HepG2 (cell line): ENCODE data around the gene PPP4C. TPM values are rescaled to one million over a fixed set of nuclear protein-coding genes. Genes with fewer than 3 reads are reported as not detected.
A peak's percentile ranks its signal among the peaks of the same experiment; 100 is the strongest.

Experiments used
- ATF3 ChIP-seq: sonication (generic); formaldehyde crosslinking; IDR thresholded peaks from 2 replicates; pipeline ENCODE4 v1.4.0; 2020; ENCODE audit warnings: missing genetic modification reagents
- CEBPB ChIP-seq: IDR thresholded peaks from 2 replicates; pipeline ENCODE4 v1.6.1; 2011; ENCODE audit warnings: low read depth, low read length, improper control_type of control experiment, borderline replicate concordance
- FUBP1 ChIP-seq: sonication (generic); formaldehyde crosslinking; IDR thresholded peaks from 2 replicates; pipeline ENCODE4 v1.5.1; 2020; ENCODE audit warnings: missing genetic modification reagents, mild to moderate bottlenecking, borderline replicate concordance
- GATA4 ChIP-seq: sonication (generic); IDR thresholded peaks from 2 replicates; pipeline ENCODE4 v1.6.1; 2016; ENCODE audit warnings: antibody characterized with exemption, low read depth, borderline replicate concordance
- HNRNPH1 ChIP-seq: fragments of 200-400 bp; formaldehyde crosslinking; optimal IDR thresholded peaks from 2 replicates; pipeline ENCODE3; 2017; ENCODE audit warnings: mild to moderate bottlenecking, low read depth, low read length
- ISL2 ChIP-seq: sonication (generic); formaldehyde crosslinking; IDR thresholded peaks from 2 replicates; pipeline ENCODE4 v1.5.0; 2020; ENCODE audit warnings: missing genetic modification reagents
- JUN ChIP-seq: sonication (generic); formaldehyde crosslinking; IDR thresholded peaks from 2 replicates; pipeline ENCODE4 v1.4.0; 2020; ENCODE audit warnings: mild to moderate bottlenecking, missing genetic modification reagents
- MEIS1 ChIP-seq: sonication (generic); formaldehyde crosslinking; IDR thresholded peaks from 2 replicates; pipeline ENCODE4 v1.9.0; 2021; ENCODE audit warnings: mild to moderate bottlenecking, missing genetic modification reagents, moderate library complexity, borderline replicate concordance
- MTA1 ChIP-seq: sonication (generic); formaldehyde crosslinking; IDR thresholded peaks from 2 replicates; pipeline ENCODE4 v1.4.0; 2020; ENCODE audit warnings: missing genetic modification reagents, mild to moderate bottlenecking, borderline replicate concordance
- PHF5A ChIP-seq: IDR thresholded peaks from one replicate; pipeline ENCODE4 v1.6.1; 2018; ENCODE audit warnings: low read depth, missing genetic modification reagents; ENCODE audit not compliant: unreplicated experiment
- XRCC5 ChIP-seq: fragments of 200-400 bp; formaldehyde crosslinking; optimal IDR thresholded peaks from 2 replicates; pipeline ENCODE3; 2017; ENCODE audit warnings: mild to moderate bottlenecking, low read length
- ZBTB33 ChIP-seq: sonication (generic); formaldehyde crosslinking; IDR thresholded peaks from 2 replicates; pipeline ENCODE4 v1.4.0; 2020; ENCODE audit warnings: missing genetic modification reagents
- ZFY ChIP-seq: sonication (generic); formaldehyde crosslinking; IDR thresholded peaks from 2 replicates; pipeline ENCODE4 v1.4.0; 2020; ENCODE audit warnings: missing genetic modification reagents
- ZNF441 ChIP-seq: sonication (generic); formaldehyde crosslinking; IDR thresholded peaks from 2 replicates; pipeline ENCODE4 v1.7.0; 2021; ENCODE audit warnings: missing genetic modification reagents, borderline replicate concordance
- polyA plus RNA-seq, 8 experiments: library from polyadenylated mRNA; depleted of rRNA in 3 of 8; stranded (reverse) in 7 of 8; unstranded in 1 of 8; fragments of >200 nt; fragmentation: Illumina TruSeq in 4 of 8; extraction: Trizol in 4 of 8; gene quantifications; 2 replicates each; pipeline versions ENCODE4 v1.2.1 to v1.2.3, GENCODE V29; 2011 to 2016; ENCODE audit warnings: low read depth in 4 of 8, missing spikeins in 1 of 8, mixed read lengths in 1 of 8; ENCODE audit not compliant: insufficient read depth in 1 of 8
- total RNA-seq, 5 experiments: library from RNA; depleted of rRNA; stranded (reverse); fragments of >200 nt; fragmentation: Illumina TruSeq; extraction: Trizol; gene quantifications; 2 replicates each; pipeline ENCODE4 v1.2.3, GENCODE V29; 2016; ENCODE audit warnings: low read depth in 1 of 5
- TF ChIP-seq, protein P1 (sequence below): sonication (generic); formaldehyde crosslinking; IDR thresholded peaks from 2 replicates; pipeline ENCODE4 v1.5.1; 2020; ENCODE audit warnings: mild to moderate bottlenecking, missing genetic modification reagents, moderate library complexity
- TF ChIP-seq, protein P2 (sequence below): sonication (generic); formaldehyde crosslinking; IDR thresholded peaks from 2 replicates; pipeline ENCODE4 v1.4.0; 2020; ENCODE audit warnings: missing genetic modification reagents
- TF ChIP-seq, protein P3 (sequence below): IDR thresholded peaks from 2 replicates; pipeline ENCODE4 v1.6.1; 2018; ENCODE audit warnings: missing genetic modification reagents, mild to moderate bottlenecking, missing compliant biosample characterization
- TF ChIP-seq, protein P4 (sequence below): sonication (generic); formaldehyde crosslinking; IDR thresholded peaks from 2 replicates; pipeline ENCODE4 v1.4.0; 2020; ENCODE audit warnings: mild to moderate bottlenecking, missing genetic modification reagents

The PPP4C gene
- total and polyA plus RNA-seq, 2 of the 13 experiments (the other 11 are each of a cell fraction or from before 2014, with no cell fraction given): 176 to 220 TPM

DNA sequence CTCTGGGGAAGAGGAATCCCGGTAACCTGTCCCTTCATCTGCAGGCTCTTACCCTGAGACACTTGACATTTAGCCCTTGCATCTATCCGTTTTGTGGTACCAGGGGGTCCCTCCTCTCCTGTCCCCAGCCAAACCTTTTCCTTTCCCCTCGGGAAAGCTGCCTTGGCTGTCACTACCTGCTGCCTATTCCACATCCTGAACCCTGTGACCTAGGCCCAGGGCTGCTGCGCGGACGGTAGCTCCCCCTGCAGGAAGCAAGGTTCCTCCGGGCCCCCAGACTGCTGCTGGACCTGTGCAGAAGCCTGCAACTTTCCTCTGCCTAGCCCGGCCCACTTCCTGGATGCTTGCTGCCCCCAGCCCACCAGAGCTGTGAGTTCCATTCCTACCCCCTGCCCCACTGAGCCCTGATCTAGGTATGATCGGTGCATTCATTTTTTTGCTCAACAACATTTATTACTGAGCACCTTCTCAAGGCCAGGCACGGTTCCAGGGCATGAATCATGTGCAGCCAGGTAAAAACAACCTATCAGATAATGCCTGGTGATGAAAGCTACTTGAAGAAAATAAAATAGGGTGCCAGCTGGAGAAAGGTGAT, 20.7 kb upstream of the PPP4C start (continued):
- TF ChIP-seq FUBP1 (CRISPR knock-in tag): 0 out of 2 replicates have a peak, but pooled peaks have one; percentile 45
- TF ChIP-seq HNRNPH1: no peak
- TF ChIP-seq MEIS1: peak; percentile 57; the same call in 1 of the 2 replicates
- TF ChIP-seq, protein P1, sequence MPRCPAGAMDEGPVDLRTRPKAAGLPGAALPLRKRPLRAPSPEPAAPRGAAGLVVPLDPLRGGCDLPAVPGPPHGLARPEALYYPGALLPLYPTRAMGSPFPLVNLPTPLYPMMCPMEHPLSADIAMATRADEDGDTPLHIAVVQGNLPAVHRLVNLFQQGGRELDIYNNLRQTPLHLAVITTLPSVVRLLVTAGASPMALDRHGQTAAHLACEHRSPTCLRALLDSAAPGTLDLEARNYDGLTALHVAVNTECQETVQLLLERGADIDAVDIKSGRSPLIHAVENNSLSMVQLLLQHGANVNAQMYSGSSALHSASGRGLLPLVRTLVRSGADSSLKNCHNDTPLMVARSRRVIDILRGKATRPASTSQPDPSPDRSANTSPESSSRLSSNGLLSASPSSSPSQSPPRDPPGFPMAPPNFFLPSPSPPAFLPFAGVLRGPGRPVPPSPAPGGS (CRISPR knock-in tag): 0 out of 2 replicates have a peak, but pooled peaks have one; percentile 43
- TF ChIP-seq XRCC5: peak; percentile 96
- TF ChIP-seq CEBPB: no peak
- TF ChIP-seq PHF5A (CRISPR knock-in tag): peak; percentile 57
- TF ChIP-seq, protein P2, sequence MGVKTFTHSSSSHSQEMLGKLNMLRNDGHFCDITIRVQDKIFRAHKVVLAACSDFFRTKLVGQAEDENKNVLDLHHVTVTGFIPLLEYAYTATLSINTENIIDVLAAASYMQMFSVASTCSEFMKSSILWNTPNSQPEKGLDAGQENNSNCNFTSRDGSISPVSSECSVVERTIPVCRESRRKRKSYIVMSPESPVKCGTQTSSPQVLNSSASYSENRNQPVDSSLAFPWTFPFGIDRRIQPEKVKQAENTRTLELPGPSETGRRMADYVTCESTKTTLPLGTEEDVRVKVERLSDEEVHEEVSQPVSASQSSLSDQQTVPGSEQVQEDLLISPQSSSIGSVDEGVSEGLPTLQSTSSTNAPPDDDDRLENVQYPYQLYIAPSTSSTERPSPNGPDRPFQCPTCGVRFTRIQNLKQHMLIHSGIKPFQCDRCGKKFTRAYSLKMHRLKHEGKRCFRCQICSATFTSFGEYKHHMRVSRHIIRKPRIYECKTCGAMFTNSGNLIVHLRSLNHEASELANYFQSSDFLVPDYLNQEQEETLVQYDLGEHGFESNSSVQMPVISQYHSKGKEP (CRISPR knock-in tag): no peak
- no peak for TF ChIP-seq ZNF441 (CRISPR knock-in tag)
- no peak for TF ChIP-seq ATF3
- no peak for TF ChIP-seq GATA4
- TF ChIP-seq JUN (CRISPR knock-in tag): 0 out of 2 replicates have a peak, but pooled peaks have one; percentile 48
- TF ChIP-seq, protein P3, sequence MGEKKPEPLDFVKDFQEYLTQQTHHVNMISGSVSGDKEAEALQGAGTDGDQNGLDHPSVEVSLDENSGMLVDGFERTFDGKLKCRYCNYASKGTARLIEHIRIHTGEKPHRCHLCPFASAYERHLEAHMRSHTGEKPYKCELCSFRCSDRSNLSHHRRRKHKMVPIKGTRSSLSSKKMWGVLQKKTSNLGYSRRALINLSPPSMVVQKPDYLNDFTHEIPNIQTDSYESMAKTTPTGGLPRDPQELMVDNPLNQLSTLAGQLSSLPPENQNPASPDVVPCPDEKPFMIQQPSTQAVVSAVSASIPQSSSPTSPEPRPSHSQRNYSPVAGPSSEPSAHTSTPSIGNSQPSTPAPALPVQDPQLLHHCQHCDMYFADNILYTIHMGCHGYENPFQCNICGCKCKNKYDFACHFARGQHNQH (CRISPR knock-in tag): peak; percentile 41; the same call in 1 of the 2 replicates
- TF ChIP-seq ZBTB33 (CRISPR knock-in tag): peak; percentile 9; the same call in 1 of the 2 replicates
- no peak for TF ChIP-seq ISL2 (CRISPR knock-in tag)
- peak; percentile 61; the same call in 1 of the 2 replicates for TF ChIP-seq ZFY (CRISPR knock-in tag)
- TF ChIP-seq, protein P4, sequence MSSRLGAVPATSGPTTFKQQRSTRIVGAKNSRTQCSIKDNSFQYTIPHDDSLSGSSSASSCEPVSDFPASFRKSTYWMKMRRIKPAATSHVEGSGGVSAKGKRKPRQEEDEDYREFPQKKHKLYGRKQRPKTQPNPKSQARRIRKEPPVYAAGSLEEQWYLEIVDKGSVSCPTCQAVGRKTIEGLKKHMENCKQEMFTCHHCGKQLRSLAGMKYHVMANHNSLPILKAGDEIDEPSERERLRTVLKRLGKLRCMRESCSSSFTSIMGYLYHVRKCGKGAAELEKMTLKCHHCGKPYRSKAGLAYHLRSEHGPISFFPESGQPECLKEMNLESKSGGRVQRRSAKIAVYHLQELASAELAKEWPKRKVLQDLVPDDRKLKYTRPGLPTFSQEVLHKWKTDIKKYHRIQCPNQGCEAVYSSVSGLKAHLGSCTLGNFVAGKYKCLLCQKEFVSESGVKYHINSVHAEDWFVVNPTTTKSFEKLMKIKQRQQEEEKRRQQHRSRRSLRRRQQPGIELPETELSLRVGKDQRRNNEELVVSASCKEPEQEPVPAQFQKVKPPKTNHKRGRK: no peak
- TF ChIP-seq MTA1 (CRISPR knock-in tag): no peak
